HL-60/S4 (cell line): ENCODE measurements around the gene CD2AP.

Source experiments
- in situ Hi-C: fragments of 300-500 bp; cut with MboI; formaldehyde crosslinking; loops from 2 replicates; pipeline ENCODE4 v1.14.3; 2022; ENCODE audit warnings: low sequenced_read_pairs

The CD2AP gene

DNA sequence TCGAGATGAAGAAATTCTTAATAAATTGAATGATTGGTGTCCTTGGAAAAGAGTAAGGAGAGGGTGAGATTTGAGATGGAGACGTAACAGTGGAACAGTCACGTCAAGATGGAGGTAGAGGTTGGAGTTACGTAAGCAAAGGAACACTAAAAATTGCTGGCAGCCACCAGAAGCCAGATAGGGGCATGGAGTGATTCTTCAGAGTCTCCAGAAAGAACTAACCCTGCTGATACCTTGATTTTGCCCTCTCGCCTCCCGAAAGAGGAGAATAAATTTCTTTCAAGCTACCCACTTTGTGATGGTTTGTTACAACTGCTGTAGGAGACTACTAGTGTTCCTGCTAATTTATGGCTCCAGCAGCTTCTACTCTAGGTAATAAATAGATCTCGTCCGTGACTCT, 17.6 kb downstream of the CD2AP start:
- in situ Hi-C loops = no loop called here

DNA sequence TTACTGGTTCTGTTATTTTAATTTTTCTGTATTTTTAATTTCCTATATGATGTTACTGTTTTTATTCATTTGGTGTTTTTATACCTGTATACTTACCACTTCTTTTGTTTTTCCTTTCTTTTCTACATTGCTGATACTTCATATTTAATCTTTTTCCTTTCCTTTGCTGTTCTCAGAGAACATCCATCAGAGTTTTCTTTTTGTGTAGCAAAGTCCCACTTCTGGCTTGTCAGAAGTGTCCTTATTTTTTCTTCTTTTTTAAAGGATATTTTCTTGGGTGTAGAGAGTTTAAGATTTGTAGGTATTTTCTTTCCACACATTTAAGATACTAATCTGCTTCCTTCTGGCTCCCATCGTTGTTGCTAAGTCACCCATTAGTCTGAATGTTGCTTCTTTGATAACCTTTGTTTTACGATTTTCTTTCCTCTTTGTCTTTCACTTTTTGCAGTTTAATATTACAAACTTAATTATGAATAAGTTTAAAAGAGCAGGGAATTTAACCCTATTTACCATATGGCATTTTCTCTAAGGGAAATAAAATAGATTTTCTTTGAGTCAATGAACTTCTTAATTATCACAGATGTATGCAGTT, 18.5 kb downstream of the CD2AP start:
- in situ Hi-C loops = no loop called here

DNA sequence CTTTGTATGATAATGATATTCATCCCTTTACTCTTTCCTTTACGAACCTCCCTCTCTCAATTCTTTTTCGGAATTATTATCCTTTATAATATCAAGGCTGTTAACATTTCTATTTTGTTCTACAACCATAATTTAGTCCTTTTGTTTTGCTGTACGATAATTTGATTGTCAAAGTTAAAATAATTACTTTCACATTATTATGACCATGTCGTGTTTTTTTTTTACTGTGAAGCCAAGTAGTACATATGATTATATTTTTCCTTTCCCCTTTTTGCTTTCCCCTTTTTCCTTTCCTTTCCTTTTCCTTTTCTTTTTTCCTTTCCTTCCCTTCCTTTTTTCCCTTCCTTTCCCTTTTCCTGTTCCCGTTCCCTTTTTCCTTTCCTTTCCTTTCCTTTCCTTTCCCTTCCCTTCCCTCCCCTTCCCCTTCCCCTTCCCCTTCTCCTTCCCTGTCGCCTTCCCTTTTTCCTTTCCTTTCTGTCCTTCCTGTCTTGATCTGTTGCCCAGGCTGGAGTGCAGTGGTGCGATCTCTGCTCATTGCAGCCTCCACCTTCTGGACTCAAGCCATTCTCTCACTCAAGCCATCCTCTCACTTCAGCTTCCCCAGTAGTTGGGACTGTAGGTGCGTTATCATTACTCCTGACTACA, 19.5 kb downstream of the CD2AP start:
- in situ Hi-C loops = no loop called here

DNA sequence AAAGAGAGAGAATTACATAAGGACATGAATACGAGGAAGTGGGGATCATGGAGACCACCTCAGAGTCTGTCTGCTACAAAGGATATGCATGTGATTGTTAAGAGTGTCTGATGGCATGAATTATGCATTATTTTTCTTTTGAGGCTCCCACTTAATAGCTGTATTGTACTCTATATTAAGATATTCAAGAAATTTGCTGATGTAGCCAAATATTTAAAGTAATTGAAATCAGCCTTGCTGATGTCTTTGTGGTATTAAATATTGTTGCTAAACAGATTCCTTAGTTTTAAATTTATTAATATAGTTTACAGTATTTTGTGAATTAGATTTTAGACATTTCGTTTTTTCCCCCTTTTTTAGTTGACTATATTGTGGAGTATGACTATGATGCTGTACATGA, 25.3 kb downstream of the CD2AP start:
- in situ Hi-C loops = no loop called here

DNA sequence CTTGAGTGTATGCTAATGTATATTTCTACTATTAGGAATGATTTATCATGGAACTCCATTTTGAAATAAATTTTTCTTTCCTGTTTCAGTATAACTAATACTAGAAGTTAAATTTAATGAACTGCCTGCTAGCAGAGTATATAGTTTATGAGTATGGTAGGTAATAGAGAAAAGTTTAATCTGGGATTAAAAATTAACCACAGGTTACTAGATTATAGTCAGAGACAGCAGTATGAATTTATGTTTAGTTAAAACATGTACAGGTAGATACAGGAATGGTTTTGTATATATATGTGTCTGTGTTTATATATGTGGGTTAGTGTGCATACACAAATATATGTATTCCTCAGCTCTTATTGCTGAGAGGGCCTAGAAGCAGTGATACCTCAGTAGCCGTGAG, 32.3 kb downstream of the CD2AP start:
- in situ Hi-C loops = no loop called here

DNA sequence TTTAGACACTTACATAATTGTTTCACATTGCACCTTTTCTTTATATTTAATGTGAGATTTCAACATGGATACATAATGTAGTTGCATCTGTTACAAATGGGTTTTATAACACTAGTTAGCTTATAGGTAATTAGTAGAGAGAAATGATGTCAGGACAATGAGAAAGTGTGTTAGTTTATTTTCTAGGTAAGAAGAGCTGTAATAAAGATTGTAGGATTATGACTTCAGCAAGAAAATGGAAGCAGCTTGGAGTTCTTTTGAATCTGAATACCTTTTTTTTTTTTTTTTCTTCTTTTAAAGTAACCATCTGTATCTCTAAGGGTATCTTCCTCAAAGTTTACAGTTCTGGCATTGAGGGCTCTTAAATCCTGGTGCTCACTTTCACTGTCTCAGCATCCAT, 35.3 kb downstream of the CD2AP start:
- in situ Hi-C loops = no loop called here

DNA sequence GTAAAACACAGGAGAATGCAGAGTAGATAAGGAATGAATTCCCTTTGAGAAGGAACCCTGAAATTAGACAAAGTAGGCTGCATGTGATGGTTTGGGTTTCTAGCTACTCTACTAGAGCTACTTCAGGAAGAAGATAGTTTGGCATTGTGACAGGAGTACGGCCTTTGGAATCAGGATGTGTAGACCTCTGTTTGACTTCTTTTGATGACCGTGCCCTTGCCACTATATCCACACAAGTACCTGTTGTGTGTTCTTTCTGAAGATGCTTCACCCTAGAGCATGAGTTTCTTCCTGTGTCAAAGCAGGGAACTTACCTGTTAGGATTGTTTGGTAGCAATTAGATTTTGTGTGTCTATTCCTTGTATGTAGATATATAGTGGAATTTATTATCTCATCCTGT, 41.7 kb downstream of the CD2AP start:
- in situ Hi-C loops = no loop called here

DNA sequence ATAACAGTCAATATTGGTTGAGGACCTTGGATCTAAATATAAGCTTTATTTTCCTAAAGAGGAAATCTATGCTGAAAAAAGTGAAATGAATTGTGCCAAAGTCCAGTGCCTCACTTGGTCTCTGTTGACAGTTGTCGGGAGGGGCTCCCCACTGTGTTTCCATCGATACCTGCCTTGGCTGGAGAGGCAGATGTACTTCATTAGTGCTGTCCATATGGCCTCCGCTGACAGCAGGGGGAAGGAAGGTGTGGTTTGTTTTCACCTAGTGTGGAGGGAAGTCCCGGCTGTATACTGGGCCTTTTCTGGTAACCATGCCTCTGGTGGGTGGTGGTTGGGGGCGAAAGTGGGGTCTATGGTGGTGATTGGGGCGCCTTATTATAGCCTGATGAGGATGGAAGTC, 42.7 kb downstream of the CD2AP start:
- in situ Hi-C loops = no loop called here

DNA sequence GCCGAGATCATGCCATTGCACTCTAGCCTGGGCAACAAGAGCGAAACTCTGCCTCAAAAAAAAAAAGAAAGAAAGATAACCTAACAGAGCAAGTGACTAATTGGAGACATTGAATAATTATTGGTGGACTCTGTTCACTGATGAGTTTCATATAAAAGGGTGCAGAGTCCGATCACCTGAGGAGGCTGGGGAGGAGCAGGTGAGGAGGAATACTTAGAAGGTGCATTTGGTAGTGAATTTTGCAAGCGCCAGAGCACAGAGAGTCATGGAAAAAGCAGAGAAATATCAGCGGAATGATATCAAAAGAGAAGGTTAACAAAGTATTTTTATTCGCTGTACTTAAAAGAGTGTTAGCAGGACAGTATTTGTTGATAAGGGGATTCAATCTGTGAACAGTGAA, 44.4 kb downstream of the CD2AP start:
- in situ Hi-C loops = no loop called here

DNA sequence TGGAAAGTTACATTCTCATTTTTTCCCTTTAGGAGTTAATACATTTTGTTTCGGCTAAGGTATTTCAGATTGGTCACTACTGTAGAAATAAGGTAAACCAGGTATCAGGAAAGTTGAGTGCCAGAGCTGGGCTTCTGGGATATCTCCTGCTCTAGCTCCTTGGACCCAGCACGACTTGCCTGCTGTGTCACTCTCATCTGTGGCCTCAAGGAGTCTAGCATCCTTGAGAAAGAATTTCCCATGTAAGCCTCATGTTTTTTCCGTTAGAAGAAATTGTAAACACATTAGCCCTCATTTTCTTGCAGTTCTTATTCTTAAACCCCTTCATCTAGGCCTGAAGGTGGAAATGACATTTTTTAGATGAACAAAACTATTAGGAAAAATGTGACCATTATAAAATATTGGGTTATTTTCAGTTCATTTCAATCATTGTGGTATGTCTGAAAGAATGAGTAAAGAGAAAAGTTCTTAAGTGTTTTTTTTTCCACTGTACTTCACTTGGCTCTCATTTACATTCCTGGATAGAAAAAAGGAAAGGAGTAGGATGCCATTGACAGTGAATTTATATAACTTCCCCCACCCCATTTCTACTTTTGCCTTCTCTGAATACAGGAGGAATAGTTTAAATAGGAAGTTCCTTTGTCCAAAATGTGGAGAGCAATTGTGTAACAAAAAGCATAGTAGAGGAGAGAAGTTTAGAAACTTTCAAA, 46.7 kb downstream of the CD2AP start:
- in situ Hi-C loops = no loop called here

DNA sequence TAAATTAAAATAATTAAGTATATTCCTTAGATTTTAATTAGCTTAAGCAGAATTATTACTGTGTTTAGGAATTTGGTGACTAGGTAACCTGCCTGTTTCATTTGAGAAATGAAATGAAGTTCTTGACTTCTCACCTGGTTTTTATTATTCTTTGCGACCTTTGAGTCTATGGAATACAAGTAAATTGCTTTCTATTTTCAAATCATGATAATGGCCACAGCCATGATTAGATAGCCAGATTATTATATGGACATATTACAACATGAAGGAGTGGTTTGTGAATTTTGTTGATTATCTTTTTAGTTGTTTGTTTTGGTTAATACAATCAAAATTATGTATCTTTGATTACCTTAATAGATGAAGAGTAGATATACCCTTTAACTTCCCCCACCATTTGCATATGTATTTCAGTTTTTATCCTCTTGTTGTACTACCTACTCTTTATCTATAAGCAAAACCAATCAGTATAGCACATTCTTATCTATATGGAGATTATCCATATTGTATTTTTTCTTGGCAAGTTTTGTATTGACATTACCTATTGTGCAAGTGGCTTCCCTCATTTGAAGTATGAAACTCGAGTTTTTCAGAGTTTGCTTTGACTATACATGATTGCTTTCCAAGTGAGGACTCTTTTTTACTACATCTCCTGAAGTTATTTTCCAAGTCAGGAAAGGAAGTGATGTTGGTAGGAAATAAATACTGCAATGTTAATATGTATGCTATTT, 47.9 kb downstream of the CD2AP start:
- in situ Hi-C loops = no loop called here

DNA sequence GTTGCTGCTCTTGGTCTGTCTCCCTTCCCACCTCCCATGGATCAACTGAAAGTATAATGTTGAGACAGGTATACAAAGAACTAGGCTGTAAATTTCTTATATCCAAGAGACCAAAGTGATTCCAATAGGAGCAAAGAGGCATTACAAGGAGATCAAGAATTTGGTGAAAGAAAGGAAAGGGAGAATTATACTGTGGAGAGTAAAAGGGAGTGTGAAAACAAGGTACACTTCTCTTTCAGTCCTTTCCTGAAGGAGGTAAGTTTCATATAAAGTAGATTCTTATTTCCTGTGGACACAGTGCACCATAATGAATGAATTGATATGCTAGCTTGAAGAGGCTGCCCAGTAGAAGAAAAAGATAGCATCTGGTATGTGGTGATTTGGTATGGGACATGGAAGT, 49.7 kb downstream of the CD2AP start:
- in situ Hi-C loops = no loop called here

DNA sequence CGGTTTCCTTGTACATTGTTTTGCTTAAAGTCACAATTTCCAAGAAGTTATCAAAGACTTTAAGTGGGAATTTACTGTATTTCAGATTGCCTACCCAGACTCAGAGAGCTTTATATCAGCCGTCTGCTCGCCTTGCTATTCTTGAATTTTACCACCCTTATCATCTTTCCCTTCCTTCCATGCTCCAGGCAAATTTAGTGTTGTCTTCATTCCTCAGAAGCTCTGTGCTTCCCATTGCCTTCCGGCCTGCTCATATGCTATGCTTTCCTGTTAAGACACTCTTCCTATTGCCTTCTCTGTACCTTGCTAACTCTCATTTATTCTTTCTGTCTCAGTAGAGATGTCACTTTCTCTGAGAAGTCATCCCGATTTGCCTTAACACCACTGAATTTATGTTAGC, 52.1 kb downstream of the CD2AP start:
- in situ Hi-C loops = no loop called here

DNA sequence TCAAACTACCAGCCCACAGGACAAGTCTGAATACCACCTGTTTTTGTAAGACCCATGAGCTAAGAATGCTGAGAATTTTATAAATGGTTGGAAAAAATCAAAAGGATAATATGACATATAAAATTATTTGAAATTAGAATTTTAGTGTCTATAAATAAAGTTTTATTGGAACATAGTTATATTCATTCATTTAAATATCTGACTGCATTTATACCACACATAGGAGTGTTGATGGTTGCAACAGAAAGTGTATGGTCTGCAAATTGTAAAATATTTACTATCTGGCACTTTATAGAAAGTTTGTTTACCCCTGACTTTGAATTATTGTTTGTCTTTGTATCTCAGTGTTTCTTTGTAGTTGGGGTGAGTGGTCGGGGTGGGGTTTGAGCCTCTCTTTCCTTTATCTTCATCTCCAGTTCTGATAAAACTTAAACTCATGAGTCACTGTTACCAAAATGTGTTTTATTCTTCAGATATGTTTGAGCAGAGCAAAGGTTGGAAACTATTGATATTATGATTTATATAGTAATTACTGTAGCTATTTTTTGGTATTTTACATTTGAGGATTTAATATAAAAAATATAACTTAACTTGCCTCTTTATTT, 55.5 kb downstream of the CD2AP start:
- in situ Hi-C loops = no loop called here

DNA sequence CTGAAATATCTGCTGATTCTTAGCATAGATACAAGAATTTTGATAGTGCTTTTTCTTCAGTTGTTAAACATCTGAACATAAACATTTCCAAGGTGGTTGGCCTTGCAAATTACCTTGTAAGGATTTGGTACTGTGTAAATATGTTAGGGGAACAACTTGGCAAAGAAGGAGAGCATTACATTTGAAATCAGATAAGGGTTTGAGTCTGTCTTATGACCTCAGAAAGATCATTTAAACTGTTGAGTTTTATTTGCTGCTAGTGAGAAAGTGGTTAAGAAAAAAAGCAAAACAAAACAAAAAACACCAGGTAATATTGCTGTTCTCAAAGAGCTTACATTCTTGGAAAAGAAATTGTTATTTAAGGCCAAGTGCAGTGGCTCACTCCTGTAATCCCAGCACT, 56.5 kb downstream of the CD2AP start:
- in situ Hi-C loops = no loop called here

DNA sequence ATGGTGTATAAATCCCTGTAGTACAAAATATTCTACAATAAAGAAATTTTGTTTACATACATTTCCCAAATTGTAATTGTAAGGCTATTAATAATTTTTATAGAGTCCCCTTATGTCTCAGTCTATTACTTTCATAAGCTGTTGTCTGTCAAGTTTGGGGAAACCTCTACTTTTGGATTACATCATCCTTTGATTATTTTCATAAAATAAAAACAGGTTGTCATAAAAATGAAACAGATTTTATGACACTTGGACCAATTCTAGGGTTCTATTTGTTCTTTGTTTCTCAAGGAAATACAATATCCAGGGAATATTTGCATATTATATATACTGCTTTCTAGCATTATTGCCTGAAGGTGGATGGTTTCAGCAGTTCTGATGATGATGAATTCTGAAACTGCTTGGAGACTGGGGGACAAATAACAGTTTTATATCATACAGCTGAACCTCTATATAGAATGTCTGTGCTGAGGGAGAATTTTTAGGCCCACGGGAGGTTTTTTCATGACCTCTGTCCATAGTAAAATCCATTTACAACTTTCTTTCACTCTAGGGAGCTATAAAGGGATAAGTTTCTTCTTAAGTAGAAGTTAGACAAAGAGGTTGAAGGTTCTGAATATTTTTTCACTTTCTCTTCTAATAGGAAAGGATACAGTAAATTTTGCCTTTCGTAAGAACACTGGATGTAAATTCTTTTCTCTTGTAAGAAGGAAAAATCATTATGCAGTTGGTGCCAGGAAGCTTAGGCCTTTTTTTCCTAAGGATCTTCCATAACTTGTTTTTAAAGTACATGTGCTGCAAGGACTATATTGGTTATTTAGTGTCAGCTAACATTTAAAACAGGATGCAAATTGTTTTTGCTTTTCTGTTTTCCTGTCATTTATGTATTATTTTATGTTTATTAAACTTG, 58.0 kb downstream of the CD2AP start:
- in situ Hi-C loops = no loop called here

DNA sequence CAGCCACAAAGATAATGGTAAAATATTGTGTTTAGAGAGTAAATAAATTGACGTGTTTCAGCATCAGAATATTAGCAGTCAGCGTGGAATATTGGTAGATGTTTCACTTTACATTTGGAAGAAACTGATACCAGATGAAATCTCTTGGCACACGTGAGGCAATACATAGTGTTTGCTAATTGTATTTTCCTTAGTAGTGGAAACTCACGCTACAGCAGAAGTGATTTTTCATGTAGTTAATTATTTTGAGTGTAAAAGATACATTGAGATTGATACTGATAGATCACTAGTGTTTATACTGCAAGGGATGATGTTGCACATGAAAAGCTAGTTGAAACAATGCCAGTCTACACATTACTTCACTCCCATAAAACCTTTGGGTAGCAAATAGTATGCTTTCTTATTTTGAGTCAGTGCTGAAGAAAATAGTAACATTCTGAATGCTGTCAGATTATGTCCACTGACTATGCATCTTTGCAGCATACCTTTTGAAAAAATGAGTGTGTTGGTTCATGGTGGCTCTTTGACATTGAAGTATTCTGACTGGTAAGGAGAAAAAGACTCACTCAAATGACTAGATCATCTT, 59.3 kb downstream of the CD2AP start:
- in situ Hi-C loops = no loop called here

DNA sequence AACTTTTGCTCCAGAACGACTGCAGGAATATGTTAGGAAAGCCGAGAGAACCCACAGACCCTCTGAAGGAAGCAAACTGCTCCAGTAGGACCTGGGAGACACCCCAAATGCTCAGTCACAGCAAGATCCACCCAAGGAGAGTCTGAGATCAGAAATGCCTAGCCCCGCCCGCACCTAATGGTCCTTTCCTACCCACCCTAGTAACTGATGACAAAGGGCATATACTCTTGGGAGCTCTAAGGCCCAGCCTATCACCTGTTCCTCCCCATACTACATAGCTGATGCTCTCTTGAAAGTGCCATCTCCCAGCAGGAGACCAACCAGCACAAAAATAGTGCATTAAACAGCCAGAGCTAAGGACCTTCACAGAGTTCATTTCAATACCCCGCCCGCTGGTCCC, 67.6 kb downstream of the CD2AP start:
- in situ Hi-C loops = no loop called here

DNA sequence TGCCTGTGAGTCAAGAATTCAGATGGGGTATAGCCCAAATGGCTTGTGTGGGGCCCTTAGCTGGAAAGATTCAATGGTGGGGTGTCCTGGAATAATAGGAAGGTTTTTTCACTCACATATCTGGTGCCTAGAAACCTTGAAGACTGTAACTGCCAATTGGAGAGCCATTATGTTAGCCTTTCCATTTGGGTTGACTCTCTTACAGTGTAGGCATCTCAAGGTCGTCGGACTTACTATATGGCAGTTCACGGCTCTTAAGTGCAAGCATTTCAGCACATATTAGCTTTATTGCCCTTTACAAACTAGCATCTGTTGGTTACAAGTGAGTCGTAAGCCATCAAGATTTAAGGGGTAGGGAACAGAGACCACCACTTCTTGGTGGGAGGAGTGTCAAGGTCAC, 74.1 kb downstream of the CD2AP start:
- in situ Hi-C loops = no loop called here

DNA sequence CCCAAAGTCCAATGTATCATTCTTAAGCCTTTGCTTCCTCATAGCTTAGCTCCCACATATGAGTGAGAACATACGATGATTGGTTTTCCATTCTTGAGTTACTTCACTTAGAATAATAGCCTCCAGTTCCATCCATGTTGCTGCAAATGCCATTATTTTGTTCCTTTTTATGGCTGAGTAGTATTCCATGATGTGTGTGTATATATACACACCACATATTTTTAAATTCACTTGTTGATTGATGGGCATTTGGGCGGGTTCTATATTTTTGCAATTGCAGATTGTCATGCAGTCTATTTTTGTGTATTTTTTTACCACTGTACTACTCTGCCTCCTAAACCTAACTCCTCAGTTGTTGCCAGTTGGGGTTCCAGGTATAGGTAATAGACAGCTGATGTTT, 74.7 kb downstream of the CD2AP start:
- in situ Hi-C loops = no loop called here
